ENCODE results near the gene UVRAG. TPM values are rescaled to one million over a fixed set of nuclear protein-coding genes. Genes with fewer than 3 reads are reported as not detected.

The UVRAG gene
- total and polyA plus RNA-seq, 2 donors (not counting 1 experiment from before 2014, with no cell fraction given), result 37.7 to 94.1 TPM

DNA sequence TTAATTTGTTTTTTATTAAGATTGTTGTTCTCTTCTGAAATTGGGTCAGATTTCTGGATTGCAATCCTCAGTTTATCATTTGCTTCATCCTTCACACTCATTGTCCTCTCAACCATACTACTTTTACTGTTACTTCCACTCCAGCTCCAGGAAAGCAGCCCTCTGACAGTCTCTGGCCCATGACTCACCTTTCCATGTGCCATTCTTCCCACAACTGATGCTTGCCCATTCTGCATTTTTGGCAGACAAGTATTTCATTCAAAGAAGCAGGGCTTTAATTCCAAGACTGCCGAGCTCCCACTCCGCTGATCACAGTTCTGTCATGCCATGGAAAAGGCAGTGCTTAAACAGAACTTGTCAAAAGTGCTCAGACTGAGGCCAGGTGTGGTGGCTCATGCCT, 252.1 kb downstream of the UVRAG start:
- no peak overlapping the region for H3K27ac Mint-ChIP-seq
- no peak for TF ChIP-seq EZH2 (IDR thresholded peaks at IDR 0.05; ENCODE audit: borderline replicate concordance, insufficient read depth, low read depth, low read length, poor library complexity, severe bottlenecking)
- no peak for TF ChIP-seq CTCF (IDR thresholded peaks at IDR 0.05)

DNA sequence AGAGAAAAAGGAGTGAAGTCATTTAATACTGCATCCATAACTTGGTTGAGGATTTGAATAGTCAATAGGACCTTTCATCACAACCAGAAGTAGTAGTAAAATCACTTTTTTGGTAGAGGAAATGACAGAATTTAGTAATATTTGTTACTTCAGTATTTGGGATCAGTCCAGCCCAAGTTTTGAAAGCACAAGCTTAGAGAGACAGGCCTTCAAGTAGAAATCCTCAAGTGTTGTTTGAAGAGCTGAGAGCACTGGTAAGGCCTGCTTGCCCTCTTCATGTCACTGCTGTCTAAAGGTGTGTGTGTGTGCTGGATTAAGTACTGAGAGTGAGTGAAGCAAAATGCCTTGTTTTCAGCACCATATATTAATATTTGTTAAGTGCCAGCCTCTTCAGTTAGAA, 254.0 kb downstream of the UVRAG start:
- H3K27ac Mint-ChIP-seq, result no peak overlapping the region
- no peaks in the 10 kb centered on the region for H3K27me3 Mint-ChIP-seq
- Histone ChIP-seq H3K9ac (ENCODE audit: low read length) (no peak overlapping the region), H4K20me1 (ENCODE audit: control insufficient read depth, insufficient read depth, low read length, poor library complexity, severe bottlenecking) (no peaks in the 10 kb centered on the region), H3K27ac (ENCODE audit: low read length in 2 of 2) (no peak overlapping the region), H3K4me2 (replicated peaks; ENCODE audit: low read depth, low read length, poor library complexity, severe bottlenecking) (no peak overlapping the region), H3K4me1 (ENCODE audit: control insufficient read depth in 2 of 2, insufficient read depth in 2 of 2, low read length in 2 of 2) (no peaks in the 10 kb centered on the region), H3K79me2 (ENCODE audit: control insufficient read depth, insufficient read depth, low read length) (peaks cover 17% of the 10 kb centered on the region), H2AFZ (ENCODE audit: insufficient read depth, low read depth, low read length, poor library complexity, severe bottlenecking) (no peak overlapping the region), H3K27me3 (replicated peaks in 1 of 4; ENCODE audit: control extremely low read depth in 1 of 4, control insufficient read depth in 3 of 4, insufficient read depth in 4 of 4, low read length in 3 of 4) (no peaks in the 10 kb centered on the region), H3K4me3 (ENCODE audit: control extremely low read depth in 1 of 5, extremely low read depth in 1 of 5, insufficient read depth in 1 of 5, low read depth in 2 of 5, low read length in 4 of 5) (no peak overlapping the region), H3K36me3 (replicated peaks in 1 of 2; ENCODE audit: control extremely low read depth in 1 of 2, control insufficient read depth in 1 of 2, extremely low read depth in 1 of 2, insufficient read depth in 2 of 2, low read length in 1 of 2) (peaks cover 5 to 32% of the 10 kb centered on the region in 2 experiments), H3K9me3 (ENCODE audit: control extremely low read depth in 1 of 3, control insufficient read depth in 2 of 3, insufficient read depth in 1 of 3, low read length in 2 of 3) (no peaks in the 10 kb centered on the region)
- CTCF ChIA-PET, result no interaction called here
- intact Hi-C loops (cut with micrococcal nuclease), result no loop called here
- no peak for DNase-seq
- POLR2A ChIA-PET, result no interaction called here
- TF ChIP-seq EZH2 (IDR thresholded peaks at IDR 0.05; ENCODE audit: borderline replicate concordance, insufficient read depth, low read depth, low read length, poor library complexity, severe bottlenecking) (no peak), CTCF (IDR thresholded peaks at IDR 0.05) (no peak)
- peaks cover 18% of the 10 kb centered on the region for H3K4me1 Mint-ChIP-seq
- ATAC-seq (ENCODE audit: low read depth), result no peak
- no peak overlapping the region for H3K4me3 Mint-ChIP-seq
- no peaks in the 10 kb centered on the region for H3K9me3 Mint-ChIP-seq (ENCODE audit: insufficient read depth)

More for the DNA sequence above, 252.1 kb downstream of the UVRAG start:
- H3K27me3 Mint-ChIP-seq, result no peaks in the 10 kb centered on the region
- Histone ChIP-seq H3K79me2 (ENCODE audit: control insufficient read depth, insufficient read depth, low read length) (peaks cover 15% of the 10 kb centered on the region), H3K9me3 (ENCODE audit: control extremely low read depth in 1 of 3, control insufficient read depth in 2 of 3, insufficient read depth in 1 of 3, low read length in 2 of 3) (no peaks in the 10 kb centered on the region), H3K27ac (ENCODE audit: low read length in 2 of 2) (no peak overlapping the region), H2AFZ (ENCODE audit: insufficient read depth, low read depth, low read length, poor library complexity, severe bottlenecking) (no peak overlapping the region), H3K27me3 (replicated peaks in 1 of 4; ENCODE audit: control extremely low read depth in 1 of 4, control insufficient read depth in 3 of 4, insufficient read depth in 4 of 4, low read length in 3 of 4) (no peaks in the 10 kb centered on the region), H4K20me1 (ENCODE audit: control insufficient read depth, insufficient read depth, low read length, poor library complexity, severe bottlenecking) (no peaks in the 10 kb centered on the region), H3K4me2 (replicated peaks; ENCODE audit: low read depth, low read length, poor library complexity, severe bottlenecking) (no peak overlapping the region), H3K4me3 (ENCODE audit: control extremely low read depth in 1 of 5, extremely low read depth in 1 of 5, insufficient read depth in 1 of 5, low read depth in 2 of 5, low read length in 4 of 5) (no peak overlapping the region), H3K4me1 (ENCODE audit: control insufficient read depth in 2 of 2, insufficient read depth in 2 of 2, low read length in 2 of 2) (no peaks in the 10 kb centered on the region), H3K9ac (ENCODE audit: low read length) (no peak overlapping the region), H3K36me3 (replicated peaks in 1 of 2; ENCODE audit: control extremely low read depth in 1 of 2, control insufficient read depth in 1 of 2, extremely low read depth in 1 of 2, insufficient read depth in 2 of 2, low read length in 1 of 2) (peaks cover 3 to 36% of the 10 kb centered on the region in 2 experiments)
- intact Hi-C loops (cut with micrococcal nuclease), result no loop called here
- ChIA-PET CTCF (no interaction called here), POLR2A (no interaction called here)
- ATAC-seq (ENCODE audit: low read depth) (no peak), DNase-seq (no peak)
- peaks cover 11% of the 10 kb centered on the region for H3K4me1 Mint-ChIP-seq
- no peak overlapping the region for H3K4me3 Mint-ChIP-seq
- H3K9me3 Mint-ChIP-seq (ENCODE audit: insufficient read depth), result no peaks in the 10 kb centered on the region
- 100% methylated on average over 2 of the region's 2 CpGs for WGBS (ENCODE audit: insufficient coverage)
